GM21381 (cell line): ENCODE data around the gene CNOT9.
"Not testable (repeated sequence)": the region's sequence is repeated elsewhere in the genome, so short reads cannot be mapped to it uniquely, and the experiment has no call there.

Source experiments
- ATAC-seq: cut with Tn5 transposase; IDR thresholded peaks from one replicate; pipeline ENCODE4 v1.9.1; 2021; ENCODE audit warnings: mild to moderate bottlenecking, moderate library complexity; ENCODE audit not compliant: unreplicated experiment

Gene CNOT9, protein sequence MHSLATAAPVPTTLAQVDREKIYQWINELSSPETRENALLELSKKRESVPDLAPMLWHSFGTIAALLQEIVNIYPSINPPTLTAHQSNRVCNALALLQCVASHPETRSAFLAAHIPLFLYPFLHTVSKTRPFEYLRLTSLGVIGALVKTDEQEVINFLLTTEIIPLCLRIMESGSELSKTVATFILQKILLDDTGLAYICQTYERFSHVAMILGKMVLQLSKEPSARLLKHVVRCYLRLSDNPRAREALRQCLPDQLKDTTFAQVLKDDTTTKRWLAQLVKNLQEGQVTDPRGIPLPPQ

DNA sequence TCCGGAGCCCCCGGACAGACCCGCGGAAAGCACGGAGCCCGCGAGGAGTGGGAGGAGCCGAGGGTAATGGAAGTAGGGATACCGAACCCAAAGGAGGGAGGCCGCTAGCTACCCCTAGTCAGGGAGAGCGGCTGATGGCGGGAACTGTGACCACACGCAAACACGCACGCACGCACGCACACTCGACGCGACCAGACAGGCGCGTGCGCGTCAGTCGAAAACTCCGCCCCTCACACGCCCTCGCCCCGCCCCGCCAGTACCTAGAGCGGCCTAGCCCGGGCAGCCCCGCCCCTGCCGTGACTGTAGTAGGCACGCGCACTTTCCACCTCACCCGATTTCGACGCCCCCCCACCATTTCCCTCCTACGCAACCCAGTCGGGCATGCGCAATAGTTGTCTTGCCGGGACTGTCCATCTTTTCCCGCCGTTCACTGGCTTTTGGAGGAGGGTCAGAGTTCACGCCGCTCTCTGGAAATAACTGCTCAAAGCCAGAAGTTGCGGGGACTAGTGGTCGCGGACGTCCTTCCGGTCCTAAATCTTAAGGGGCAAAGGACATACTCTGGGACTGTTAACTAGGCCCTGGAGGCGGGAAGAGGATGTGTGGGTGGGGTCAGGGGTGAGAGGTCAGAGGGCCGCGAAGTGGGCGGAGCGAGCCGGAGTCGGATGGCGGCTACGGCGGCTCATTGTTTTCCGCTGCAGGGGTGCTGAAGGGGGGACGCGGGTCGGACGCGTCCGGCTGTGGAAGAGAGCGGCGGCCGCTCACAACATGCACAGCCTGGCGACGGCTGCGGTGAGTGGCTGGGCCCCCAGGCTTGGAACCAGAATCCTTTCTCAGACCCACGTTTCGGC is at the start of gene CNOT9, which contains the start of gene USP37:
TSS of gene CNOT9 (plus strand) at position 650 of the 848 bp plus-strand sequence. CDS start at position 766, 116 bp downstream.
TSS of gene USP37 (minus strand) at position 162 of the 848 bp plus-strand sequence. CDS start 9,698 bp downstream, outside the sequence.
- ATAC-seq, result peak; percentile 76

DNA sequence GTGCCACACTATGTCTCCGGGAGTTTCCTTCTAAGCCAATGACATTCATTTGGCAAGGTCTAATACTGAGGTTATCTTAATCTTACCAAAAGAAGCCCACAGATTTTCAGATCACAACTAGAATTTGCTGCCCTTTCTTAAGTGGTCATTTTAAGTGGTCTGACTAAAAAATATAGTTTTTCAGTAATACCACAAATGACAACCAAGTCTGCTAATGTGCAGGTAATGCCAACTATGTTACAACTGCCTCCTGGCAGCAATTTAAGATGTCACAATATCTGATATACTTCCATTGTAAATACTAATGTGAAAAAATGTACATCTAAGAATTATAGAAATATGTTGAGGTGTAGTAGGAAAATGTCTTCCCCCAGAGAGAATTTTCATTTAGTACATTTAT is 49.8 kb upstream of the CNOT9 start:
- no peak for ATAC-seq

DNA sequence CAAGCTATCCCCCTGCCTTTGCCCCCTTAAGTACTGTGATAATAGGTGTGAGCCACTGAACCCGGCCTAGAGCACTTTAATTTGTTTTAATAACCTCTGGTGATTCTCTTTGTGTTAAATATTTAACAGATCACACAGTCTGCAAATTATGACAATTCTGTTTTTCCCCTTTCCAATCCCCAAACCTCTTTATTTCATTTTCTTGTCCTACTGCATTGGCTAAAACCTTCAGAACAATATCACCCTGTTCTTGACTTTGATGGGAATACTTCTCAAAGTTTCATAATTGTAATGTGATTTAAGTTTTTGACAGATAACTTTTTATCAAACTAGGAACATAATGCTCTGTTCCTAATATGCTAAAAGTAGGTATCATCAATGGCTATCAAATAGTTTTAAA is 45.0 kb upstream of the CNOT9 start:
- no peak for ATAC-seq

DNA sequence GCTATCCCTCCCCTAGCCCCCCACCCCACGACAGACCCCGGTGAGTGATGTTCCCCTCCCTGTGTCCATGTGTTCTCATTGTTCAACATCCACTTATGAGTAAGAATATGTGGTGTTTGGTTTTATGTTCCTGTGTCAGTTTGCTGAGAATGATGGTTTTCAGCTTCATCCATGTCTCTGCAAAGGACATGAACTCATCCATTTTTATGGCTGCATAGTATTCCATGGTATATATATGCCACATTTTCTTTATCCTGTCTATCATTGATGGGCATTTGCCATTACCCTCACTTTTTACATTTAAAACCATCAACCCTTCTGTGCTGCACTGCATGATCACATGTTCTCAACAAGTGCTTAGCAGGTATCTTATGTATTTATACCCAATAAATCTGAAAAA is 40.2 kb upstream of the CNOT9 start:
- not testable (repeated sequence) for ATAC-seq

DNA sequence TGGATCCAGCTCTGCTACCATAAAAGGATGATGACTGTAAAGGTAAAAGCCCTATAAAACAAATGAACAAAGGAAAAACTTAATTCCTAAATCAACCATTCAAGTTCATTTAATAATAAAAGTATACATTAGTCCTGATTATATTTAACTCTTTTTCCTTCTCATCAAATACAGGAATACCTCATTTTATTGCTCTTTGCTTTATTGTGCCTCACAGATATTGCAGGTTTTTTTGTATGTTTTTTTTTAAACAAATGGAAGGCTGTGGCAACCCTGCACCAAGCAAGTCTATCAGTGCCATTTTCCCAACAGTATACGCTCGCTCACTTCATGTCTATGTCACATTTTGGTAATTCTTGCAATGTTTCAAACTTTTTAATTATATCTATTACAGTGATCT is 38.6 kb upstream of the CNOT9 start:
- no peak for ATAC-seq

DNA sequence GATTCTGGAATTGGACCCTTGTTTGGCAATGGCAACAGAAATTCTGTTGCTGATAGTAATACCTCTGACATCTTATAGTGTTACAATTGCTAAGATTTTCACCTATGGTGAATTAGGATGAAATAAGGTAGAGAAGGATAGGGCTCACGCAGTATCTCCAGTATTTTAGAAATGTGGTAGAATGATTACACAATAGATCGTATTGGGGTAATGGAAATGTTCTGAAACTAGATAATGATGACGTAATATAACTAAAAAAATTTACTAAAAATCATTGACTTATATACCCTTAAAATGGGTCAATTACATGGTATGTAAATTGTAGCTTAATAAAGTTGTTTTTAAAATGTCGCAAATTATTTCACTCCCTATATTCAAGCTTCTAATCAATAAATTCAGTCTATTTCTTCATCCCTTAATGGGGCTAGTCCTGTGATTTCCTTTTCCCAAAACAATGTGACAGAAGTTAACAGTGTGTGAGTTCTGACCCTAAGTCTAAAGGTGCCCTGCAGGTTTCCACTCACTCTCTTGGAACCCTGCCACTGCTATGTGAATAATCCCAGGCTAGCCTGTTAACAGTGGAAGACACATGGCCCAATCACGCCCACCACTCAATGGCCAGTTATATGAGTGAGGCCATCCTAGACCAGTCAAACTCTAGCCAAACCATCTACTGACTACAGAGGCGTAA is 31.7 kb upstream of the CNOT9 start:
- ATAC-seq, result no peak

DNA sequence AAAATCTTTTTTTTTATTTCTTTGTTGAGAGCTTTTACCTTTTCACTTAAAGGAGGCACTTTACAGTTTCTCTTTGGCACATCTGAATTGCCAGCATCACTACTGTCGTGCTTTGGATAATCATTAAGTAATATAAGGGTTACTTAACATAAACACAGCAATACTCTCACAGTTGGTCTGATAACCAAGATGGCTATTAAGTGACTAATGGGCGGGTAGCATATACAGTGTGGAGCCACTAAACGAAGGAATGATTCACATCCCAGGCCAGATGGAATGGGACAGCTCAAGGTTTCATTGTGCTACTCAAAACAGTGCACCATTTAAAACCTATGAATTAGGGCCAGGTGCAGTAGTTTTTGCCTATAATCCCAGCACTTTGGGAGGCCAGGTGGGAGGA is 28.6 kb upstream of the CNOT9 start:
- no peak for ATAC-seq

DNA sequence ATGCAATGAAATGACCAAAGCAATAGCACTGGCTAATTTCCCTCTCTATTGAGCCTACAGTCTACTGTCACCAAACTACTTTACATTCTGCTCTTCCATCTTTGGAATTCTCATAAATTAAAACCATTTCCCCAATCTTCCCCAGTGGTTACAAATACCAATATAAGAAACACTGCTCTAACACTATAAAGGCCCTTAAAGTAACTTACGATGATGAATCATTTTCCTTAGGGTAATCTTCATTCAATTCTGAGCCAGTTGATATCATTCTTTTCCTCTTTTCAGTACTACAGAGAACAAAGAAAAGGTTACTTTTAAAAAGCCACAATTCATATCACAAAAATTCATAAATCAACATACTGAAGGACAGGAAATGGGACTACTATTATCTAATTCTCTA is 22.6 kb upstream of the CNOT9 start:
- ATAC-seq, result no peak

DNA sequence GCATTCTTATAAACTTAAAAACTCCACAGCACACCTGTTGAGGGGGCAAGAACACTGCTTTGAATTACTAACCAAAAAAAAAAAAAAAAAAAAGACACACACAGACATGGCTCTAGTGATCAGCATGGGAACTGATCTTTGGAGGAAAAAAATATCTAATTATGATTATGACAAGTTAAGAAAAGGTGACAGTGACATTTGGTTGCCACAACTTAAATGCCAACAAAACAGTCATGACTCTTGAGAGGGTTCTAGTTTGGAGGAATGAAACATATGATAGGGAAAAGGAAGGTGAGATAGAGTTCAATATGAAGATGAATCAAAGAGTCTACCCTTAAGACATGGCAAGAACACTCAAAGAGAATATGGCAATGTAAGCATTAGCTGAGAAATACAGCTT is 21.1 kb upstream of the CNOT9 start:
- no peak for ATAC-seq

DNA sequence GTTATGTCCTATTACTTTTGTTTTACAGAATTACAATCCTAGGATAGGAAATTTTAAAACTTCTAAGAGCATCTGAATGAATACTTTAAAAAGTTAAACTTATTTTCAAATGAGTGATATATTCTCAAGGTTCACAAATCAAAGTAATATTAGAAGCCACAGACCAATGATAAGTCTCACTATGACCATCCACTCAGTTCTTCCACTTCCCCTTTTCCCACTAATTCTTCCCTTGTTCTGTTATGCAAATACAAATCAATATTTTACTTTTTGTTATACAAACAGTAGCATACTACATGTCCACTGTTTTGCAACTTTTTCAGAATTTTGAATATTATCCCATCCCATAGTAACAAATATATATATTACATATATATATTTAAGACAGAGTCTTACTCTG is 20.7 kb upstream of the CNOT9 start:
- no peak for ATAC-seq

DNA sequence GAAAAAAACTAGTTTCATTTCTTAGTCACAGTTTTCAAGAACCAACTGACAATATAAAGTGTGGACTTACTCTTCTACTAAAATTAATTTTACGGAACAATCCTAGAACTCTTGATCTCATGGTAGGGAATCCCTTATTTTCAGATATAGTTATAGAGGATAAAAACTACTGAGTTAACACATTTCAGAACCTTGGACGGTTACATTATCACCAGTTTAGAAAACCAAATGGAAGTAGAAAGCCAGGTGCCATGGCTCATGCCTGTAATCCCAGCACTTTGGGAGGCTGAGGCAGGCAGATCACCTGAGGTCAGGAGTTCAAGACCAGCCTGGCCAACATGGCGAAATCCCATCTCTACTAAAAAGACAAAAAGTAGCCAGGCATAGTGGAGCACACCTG is 14.4 kb upstream of the CNOT9 start:
- not testable (repeated sequence) for ATAC-seq

DNA sequence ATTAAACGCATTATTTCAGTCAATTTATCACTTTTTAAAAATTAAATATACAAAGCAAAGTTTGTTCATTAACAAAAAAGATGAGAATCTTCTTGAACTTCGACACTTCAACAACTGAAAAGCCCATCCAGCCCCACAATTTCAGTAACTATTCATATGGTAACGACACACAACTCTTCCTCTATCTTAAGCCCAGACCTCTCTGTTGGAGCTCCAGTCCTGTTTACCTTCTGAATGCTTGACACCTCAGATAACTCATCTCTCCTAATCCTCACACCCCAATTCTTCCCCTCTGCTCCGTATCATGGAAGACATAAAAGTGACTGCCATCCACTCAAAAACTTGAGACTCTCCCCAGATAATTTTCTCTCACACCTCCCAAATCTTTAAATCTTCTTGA is 13.1 kb upstream of the CNOT9 start:
- no peak for ATAC-seq

DNA sequence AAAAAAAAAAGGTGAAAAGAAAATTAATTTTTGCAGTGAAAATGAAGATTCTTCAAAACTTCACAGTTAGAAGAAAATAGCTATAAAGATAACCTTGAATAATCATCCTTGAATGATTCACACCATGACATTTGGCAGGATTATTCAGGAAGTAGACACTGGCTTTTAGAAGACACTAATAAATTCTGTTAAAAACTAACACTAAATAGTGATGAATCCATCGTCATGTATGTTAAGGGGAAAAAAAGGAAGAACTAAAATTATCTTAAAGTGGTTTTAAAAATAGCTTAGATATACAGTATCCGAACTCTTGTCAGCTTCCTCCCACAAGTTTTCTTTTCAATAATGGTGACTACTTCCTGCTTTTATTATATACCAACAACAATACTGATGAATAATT is 10.7 kb upstream of the CNOT9 start:
- ATAC-seq, result no peak

DNA sequence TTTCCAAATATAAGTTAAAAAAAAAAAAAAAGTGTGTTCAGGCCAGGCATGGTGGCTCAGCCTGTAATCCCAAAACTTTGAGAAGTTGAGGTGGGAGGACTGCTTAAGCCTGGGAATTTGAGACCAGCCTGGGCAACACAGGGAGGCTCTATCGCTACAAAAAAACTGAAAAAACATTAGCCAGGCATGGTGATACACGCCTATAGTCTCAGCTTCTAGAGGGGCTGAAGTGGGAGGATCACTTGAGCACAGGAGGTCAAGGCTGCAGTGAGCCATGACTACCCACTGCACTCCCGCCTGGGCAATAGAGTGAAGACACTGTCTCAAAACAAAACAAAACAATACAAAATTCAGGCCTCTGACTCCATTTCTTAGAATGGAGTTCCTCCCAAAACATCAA is 9.7 kb upstream of the CNOT9 start:
- ATAC-seq, result no peak

DNA sequence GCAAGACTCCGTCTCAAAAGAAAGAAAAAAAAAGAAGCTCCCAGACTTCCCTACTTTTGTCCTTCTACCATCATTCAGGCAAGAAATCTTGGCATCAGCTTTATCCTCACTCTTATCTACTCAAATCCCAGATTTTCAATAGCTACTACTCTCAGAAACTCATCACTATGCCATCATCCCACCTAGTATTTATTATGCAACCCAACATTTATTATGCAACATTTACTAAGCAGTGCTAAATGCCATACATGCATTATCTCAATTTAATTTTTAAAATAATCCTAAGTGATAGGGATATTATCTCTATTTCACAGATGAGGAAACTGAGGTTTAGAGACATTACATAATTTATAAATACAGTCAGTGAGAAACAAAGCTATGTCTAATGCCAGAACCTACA is 4.6 kb upstream of the CNOT9 start:
- no peak for ATAC-seq

DNA sequence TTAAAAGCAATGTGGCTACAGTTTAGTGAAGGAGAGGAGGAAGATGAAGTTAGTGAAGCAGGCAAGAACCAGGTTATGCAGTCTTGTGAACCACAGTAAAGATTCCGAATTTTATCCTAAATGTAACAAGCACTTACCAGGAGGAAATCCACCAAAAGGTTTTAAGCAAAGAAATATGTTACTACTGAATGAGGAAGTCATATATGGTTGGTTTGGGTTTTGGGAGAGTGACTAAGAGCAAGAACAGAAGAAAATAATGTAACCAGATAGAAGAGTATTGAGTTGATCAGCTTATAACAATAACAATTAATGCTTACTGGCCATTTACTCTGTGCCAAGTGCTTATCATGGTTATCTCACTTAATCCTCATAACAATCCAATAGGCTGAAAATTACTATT is 2.3 kb upstream of the CNOT9 start:
- no peak for ATAC-seq

DNA sequence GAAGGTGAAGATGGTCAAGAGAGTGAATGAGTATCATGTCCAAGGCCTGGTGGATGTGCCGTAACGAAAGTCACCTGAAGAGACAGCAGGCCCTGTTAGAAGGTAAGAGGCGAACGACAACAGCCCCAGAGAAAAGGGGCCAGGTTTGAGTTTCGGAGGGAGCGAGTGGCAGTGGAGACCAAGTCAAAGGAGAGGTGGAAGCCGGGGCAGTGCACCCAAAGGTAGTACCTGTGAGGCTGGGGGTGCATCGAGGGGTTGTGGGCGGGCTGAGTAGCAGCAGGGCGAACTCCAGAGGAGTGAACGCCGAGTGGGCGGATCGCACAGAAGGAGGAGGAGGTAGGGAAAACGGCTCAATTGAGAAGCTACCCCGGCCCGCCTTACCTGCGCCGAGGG is 846 bp upstream of the CNOT9 start:
- peak; percentile 32 for ATAC-seq

DNA sequence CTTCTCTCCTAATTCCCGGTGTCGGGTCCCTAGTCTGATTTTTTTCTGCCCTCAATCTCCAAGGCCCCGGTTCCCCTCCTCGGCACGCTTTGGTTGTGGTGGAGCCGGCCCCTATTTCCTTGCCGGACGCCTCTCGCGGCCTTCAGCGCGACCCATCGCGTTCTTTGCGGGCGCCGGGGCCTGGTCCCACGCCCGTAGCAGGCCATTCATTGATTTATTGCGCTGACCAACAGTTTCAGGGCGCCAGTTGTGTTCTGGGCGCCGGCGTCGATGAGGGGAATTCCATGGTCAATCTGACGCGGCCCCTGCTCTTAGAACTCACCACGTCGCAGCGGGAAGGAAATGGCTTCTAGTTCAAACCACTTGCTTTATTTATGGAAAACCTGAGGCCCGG is 396 bp downstream of the CNOT9 start:
- ATAC-seq, result peak; percentile 33

DNA sequence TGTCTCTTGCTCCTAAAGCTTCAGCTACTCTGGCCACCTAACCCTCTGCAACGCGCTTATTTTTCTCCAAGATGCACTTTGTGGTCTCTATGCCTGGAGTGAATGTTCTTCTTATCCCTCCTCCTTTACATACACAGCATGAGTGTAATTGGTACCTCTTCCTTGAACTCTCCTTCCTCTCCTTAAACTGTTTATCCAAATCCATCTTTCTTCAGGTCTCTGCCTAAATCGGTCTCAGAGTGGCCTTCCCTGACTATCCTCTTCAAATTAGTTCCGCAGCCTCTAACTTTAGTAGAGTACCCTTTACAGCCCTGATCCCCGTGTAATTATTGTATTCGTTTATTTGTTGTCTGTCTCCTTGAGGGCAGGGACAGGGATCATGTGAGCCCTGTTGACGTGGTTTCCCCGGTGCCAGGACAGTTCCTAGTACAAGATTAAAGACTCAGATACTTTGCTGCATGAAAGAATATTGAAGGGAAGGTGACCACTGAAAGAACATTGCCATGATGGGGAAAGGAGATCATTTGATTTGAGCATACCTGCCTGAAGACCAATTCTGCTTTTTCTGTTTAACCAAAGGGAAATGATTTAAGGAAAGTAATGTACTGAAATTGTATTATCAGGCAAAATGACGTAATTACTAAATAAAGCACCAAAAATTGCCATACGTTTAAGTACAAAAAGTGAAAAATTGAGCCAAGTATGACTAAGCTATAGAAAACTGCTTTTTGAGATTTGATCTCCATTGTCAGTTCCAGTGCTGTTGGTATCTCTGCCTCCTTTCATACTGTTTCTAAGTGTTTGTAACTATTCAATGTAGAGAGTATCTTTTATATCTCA is 1.2 kb downstream of the CNOT9 start:
- ATAC-seq, result no peak

DNA sequence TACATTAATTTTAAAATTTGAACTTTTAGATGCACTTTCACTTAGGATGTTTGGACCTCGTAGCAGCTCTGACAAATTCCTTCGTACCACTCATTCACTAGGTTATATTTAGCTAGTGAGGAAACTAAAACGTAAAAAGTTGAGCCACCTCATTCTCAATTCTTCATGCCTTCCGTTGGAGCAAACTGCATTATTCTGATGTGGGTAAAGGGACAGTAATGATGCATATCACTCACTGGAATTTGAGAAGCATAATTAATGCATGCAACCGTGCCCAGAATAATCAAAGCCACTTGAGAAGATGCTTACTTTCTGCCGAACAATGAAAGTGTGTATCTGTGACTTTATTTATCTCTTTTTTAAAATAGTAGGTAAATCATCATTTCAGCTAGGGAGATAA is 2.2 kb downstream of the CNOT9 start:
- no peak for ATAC-seq

DNA sequence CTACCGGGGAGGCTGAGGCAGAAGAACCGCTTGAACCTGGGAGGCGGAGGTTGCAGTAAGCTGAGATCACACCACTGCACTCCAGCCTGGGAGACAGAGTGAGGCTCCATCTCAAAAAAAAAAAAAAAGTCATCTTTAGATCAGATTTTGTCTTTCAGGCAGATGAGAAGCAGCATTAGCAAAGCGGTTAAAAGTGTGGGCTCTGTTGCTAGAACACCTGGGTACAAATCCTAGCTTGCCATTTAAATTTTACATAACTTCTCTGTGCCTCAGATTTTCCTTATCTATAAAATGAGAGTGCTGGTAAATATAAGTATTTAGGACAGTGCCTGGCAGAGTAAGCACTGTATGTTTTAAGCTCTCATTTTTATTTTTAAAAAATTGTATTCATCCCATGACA is 8.2 kb downstream of the CNOT9 start:
- no peak for ATAC-seq
